MM.1S (cell line): ENCODE results near the gene FKBP7.

ENCODE experiments used
- DNase-seq: peaks from one replicate; pipeline ENCODE4 v3.0.0-alpha.2; 2015
- H2AFZ ChIP-seq: fragments of 300-600 bp; sonication (generic); 2 replicates; pipeline ENCODE4 v1.6.0; 2016; ENCODE audit warnings: antibody characterized with exemption, low read length
- H3F3A ChIP-seq: fragments of 300-600 bp; sonication (generic); 2 replicates; pipeline ENCODE4 v1.6.1; 2016; ENCODE audit warnings: mild to moderate bottlenecking, antibody characterized with exemption, low read length, moderate library complexity, mixed read lengths; ENCODE audit not compliant: insufficient read depth
- H3K27ac ChIP-seq: fragments of 300-600 bp; sonication (generic); 2 replicates; pipeline ENCODE4 v1.5.1; 2016; ENCODE audit warnings: mild to moderate bottlenecking, low read length
- H3K27me3 ChIP-seq: fragments of 300-600 bp; sonication (generic); replicated peaks from 2 replicates; pipeline ENCODE4 v1.6.0; 2016; ENCODE audit warnings: low read length; ENCODE audit not compliant: insufficient read depth
- H3K36me3 ChIP-seq: fragments of 300-600 bp; sonication (generic); replicated peaks from 2 replicates; pipeline ENCODE4 v1.6.1; 2016; ENCODE audit warnings: mild to moderate bottlenecking, low read length, mixed read lengths; ENCODE audit not compliant: insufficient read depth
- H3K4me1 ChIP-seq: fragments of 300-600 bp; sonication (generic); 2 replicates; pipeline ENCODE4 v1.6.1; 2016; ENCODE audit warnings: low read length, mixed read lengths
- H3K4me2 ChIP-seq: fragments of 300-600 bp; sonication (generic); 2 replicates; pipeline ENCODE4 v1.6.0; 2016; ENCODE audit warnings: low read depth, low read length
- H3K4me3 ChIP-seq: fragments of 300-600 bp; sonication (generic); 2 replicates; pipeline ENCODE4 v1.5.1; 2016; ENCODE audit warnings: low read length, mixed read lengths
- H3K79me2 ChIP-seq: fragments of 300-600 bp; sonication (generic); 2 replicates; pipeline ENCODE4 v1.6.1; 2016; ENCODE audit warnings: mixed run types, low read length, mixed read lengths
- H3K9ac ChIP-seq: fragments of 300-600 bp; sonication (generic); 2 replicates; pipeline ENCODE4 v1.6.1; 2016; ENCODE audit warnings: low read length, mixed read lengths
- H3K9me2 ChIP-seq: fragments of 300-600 bp; sonication (generic); replicated peaks from 2 replicates; pipeline ENCODE4 v1.6.1; 2016; ENCODE audit warnings: mild to moderate bottlenecking, low read length, mixed read lengths; ENCODE audit not compliant: insufficient read depth
- H3K9me3 ChIP-seq: fragments of 300-600 bp; sonication (generic); replicated peaks from 2 replicates; pipeline ENCODE4 v1.6.1; 2016; ENCODE audit warnings: mild to moderate bottlenecking, low read length, mixed read lengths; ENCODE audit not compliant: insufficient read depth
- H4K20me1 ChIP-seq: fragments of 300-600 bp; sonication (generic); 2 replicates; pipeline ENCODE4 v1.6.1; 2016; ENCODE audit warnings: mild to moderate bottlenecking, low read length, moderate library complexity, mixed read lengths; ENCODE audit not compliant: insufficient read depth
- EZH2 ChIP-seq: fragments of 300-600 bp; sonication (generic); optimal IDR thresholded peaks from 2 replicates; pipeline ENCODE3; 2017; ENCODE audit warnings: low read depth, mild to moderate bottlenecking, antibody characterized with exemption, low read length, mixed read lengths
- EZH2phosphoT487 ChIP-seq: fragments of 300-600 bp; sonication (generic); IDR thresholded peaks from 2 replicates; pipeline ENCODE4 v1.6.1; 2018; ENCODE audit warnings: antibody characterized with exemption, low read length
- TF ChIP-seq, protein P1 (sequence below): fragments of 300-600 bp; sonication (generic); IDR thresholded peaks from 2 replicates; pipeline ENCODE4 v1.5.1; 2016; ENCODE audit warnings: antibody characterized with exemption, low read length, mixed read lengths

The FKBP7 gene

DNA sequence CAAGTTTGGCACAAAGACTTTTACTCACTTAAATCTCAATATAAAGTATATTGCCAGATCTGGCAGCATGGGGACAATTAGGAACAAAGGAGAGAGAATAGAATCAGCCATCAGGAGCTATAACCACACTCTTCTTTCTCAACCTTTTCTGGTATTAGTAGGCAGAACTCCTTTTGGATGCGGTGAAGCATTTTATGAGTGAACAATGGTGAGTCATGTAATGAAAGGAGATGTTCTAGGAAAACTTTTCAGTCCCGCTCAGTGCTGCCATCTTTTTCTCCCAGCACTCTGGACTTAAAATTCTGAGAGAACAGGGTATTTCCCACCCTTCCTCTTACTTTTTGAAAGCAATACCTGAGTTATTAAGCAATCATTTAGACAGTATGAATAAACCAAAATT is 34.1 kb upstream of the FKBP7 start:
- Histone ChIP-seq H3K9ac (no peak overlapping the region), H3K36me3 (no peaks in the 10 kb centered on the region), H2AFZ (no peak overlapping the region), H3K9me2 (no peaks in the 10 kb centered on the region), H3K27me3 (no peaks in the 10 kb centered on the region), H3K4me1 (no peaks in the 10 kb centered on the region), H3K79me2 (no peaks in the 10 kb centered on the region), H3K4me2 (no peak overlapping the region), H3K4me3 (no peak overlapping the region), H3K27ac (no peak overlapping the region), H3K9me3 (no peaks in the 10 kb centered on the region), H3F3A (no peaks in the 10 kb centered on the region), H4K20me1 (no peaks in the 10 kb centered on the region)
- no peak for DNase-seq
- TF ChIP-seq, protein P1, sequence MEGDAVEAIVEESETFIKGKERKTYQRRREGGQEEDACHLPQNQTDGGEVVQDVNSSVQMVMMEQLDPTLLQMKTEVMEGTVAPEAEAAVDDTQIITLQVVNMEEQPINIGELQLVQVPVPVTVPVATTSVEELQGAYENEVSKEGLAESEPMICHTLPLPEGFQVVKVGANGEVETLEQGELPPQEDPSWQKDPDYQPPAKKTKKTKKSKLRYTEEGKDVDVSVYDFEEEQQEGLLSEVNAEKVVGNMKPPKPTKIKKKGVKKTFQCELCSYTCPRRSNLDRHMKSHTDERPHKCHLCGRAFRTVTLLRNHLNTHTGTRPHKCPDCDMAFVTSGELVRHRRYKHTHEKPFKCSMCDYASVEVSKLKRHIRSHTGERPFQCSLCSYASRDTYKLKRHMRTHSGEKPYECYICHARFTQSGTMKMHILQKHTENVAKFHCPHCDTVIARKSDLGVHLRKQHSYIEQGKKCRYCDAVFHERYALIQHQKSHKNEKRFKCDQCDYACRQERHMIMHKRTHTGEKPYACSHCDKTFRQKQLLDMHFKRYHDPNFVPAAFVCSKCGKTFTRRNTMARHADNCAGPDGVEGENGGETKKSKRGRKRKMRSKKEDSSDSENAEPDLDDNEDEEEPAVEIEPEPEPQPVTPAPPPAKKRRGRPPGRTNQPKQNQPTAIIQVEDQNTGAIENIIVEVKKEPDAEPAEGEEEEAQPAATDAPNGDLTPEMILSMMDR = no peak
- no peak for TF ChIP-seq EZH2

- Histone ChIP-seq H2AFZ (no peak overlapping the region), H3K9me2 (no peaks in the 10 kb centered on the region), H3K36me3 (no peaks in the 10 kb centered on the region), H3K4me3 (no peak overlapping the region), H3F3A (no peaks in the 10 kb centered on the region), H3K27ac (no peak overlapping the region), H4K20me1 (no peaks in the 10 kb centered on the region), H3K4me2 (no peak overlapping the region), H3K79me2 (no peaks in the 10 kb centered on the region), H3K9ac (no peak overlapping the region), H3K9me3 (no peaks in the 10 kb centered on the region), H3K4me1 (no peaks in the 10 kb centered on the region), H3K27me3 (no peaks in the 10 kb centered on the region)
- no peak for DNase-seq
- TF ChIP-seq, protein P1 = no peak
- no peak for TF ChIP-seq EZH2
- TF ChIP-seq EZH2phosphoT487 = no peak
Measured at GRCh38 chr2:178510384-178510783, 32.0 kb upstream of the FKBP7 start.

- Histone ChIP-seq H3K9me2 (no peaks in the 10 kb centered on the region), H3F3A (no peaks in the 10 kb centered on the region), H3K36me3 (no peaks in the 10 kb centered on the region; the same call in 1 of the 2 replicates), H3K27me3 (no peaks in the 10 kb centered on the region), H3K9me3 (no peaks in the 10 kb centered on the region), H3K79me2 (no peaks in the 10 kb centered on the region), H3K27ac (no peak overlapping the region), H3K4me3 (no peak overlapping the region), H3K9ac (no peak overlapping the region), H2AFZ (no peak overlapping the region), H4K20me1 (no peaks in the 10 kb centered on the region), H3K4me2 (no peak overlapping the region), H3K4me1 (no peaks in the 10 kb centered on the region)
- TF ChIP-seq EZH2 (no peak), EZH2phosphoT487 (no peak)
- TF ChIP-seq, protein P1 = no peak
- DNase-seq = no peak
Measured at GRCh38 chr2:178508646-178509045, 30.2 kb upstream of the FKBP7 start.
